CD4-positive, alpha-beta T cell treated with Interleukin-21 for 1 hour (primary cell): ENCODE data around the gene CHMP3.
A peak's percentile ranks its signal among the peaks of the same experiment; 100 is the strongest.
"Not testable (repeated sequence)": the region's sequence is repeated elsewhere in the genome, so short reads cannot be mapped to it uniquely, and the experiment has no call there.

Experiments
- DNase-seq: peaks from one replicate; pipeline ENCODE4 v3.0.0-alpha.2; 2020

CHMP3 gene

DNA sequence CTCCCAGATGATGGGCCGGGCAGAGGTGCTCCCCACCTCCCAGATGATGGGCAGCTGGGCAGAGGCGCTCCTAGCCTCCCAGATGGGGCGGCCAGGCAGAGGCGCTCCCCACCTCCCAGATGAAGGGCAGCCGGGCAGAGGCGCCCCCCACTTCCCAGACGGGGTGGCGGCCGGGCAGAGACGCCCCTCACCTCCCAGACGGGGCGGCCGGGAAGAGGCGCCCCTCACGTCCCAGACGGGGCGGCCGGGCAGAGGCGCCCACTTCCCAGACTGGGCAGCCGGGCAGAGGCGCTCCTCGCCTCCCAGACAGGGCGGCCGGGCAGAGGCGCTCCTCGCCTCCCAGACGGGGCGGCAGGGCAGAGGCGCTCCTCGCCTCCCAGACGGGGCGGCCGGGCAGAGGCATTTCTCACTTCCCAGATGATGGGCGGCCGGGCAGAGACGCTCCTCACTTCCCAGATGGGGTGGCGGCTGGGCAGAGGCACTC, 14.3 kb downstream of the CHMP3 start:
- DNase-seq, result not testable (repeated sequence)

GRCh38 chr2:86548165-86548912, 14.9 kb downstream of the CHMP3 start:
- DNase-seq, result not testable (repeated sequence)

DNA sequence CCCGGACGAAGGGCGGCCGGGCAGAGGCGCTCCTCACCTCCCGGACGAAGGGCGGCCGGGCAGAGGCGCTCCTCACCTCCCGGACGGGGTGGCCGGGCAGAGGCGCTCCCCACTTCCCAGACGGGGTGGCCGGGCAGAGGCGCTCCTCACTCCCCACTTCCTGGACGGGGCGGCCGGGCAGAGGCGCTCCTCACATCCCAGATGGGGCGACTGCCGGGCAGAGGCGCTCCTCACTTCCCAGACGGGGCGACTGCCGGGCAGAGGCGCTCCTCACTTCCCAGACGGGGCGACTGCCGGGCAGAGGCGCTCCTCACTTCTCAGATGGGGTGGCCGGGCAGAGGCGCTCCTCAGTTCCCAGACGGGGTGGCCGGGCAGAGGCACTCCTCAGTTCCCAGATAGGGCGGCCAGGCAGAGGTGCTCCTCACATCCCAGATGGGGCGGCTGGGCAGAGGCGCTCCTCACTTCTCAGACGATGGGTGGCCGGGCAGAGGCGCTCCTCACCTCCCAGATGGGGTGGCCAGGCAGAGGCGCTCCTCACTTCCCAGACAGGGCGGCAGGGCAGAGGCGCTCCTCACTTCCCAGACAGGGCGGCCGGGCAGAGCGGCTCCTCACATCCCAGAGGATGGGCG, 17.8 kb downstream of the CHMP3 start:
- not testable (repeated sequence) for DNase-seq

DNA sequence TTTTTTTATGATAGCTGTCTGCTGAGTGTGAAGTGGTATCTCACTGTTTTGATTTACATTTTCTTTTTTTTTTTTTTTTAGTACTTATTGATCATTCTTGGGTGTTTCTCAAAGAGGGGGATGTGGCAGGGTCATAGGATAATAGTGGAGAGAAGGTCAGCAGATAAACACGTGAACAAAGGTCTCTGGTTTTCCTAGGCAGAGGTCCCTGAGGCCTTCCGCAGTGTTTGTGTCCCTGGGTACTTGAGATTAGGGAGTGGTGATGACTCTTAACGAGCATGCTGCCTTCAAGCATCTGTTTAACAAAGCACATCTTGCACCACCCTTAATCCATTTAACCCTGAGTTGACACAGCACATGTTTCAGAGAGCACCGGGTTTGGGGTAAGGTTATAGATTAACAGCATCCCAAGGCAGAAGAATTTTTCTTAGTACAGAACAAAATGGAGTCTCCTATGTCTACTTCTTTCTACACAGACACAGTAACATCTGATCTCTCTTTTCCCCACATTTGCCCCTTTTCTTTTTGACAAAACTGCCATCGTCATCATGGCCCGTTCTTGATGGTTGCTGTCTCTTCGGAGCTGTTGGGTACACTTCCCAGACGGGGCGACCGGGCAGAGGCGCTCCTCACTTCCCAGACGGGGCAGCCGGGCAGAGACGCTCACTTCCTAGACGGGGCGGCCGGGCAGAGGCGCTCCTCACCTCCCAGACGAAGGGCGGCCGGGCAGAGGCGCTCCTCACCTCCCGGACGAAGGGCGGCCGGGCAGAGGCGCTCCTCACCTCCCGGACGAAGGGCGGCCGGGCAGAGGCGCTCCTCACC, 18.8 kb downstream of the CHMP3 start:
- DNase-seq, result not testable (repeated sequence)

DNA sequence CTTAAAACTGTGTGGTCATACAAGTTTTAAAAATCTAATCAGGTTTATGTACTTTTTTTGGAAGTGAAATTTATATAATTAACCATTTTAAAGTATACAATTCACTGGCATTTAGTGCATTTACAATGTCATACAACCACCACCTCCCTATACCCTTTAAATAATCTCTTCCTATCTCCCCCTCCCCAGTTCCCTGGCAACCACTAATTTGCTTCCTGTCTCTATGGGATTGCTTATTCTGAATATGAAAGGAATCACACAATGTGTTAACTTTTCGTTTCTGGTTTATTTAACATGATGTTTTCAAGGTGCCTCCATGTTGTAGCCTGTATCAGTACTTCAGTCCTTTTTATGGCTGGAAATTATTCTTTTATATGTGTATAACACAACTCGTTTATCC, 19.4 kb downstream of the CHMP3 start:
- no peak for DNase-seq

DNA sequence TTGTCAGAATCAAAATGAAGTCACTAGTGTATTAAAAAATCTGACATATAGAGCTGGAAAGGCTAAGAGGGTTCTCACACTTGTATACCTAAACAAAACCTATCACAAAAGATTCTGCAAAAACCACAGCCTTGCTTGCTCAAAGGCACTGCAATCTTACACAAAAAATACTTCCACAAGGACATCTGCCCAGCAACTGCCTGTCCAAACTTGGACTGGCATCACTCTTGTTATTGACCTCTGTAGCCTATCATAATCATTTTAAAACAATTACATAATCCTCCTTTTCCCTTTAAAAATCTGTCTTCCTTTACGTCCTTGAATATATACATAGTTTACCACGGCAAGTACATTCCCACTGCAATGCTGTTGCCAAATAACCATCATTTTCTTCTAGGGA, 19.9 kb downstream of the CHMP3 start:
- DNase-seq, result no peak

DNA sequence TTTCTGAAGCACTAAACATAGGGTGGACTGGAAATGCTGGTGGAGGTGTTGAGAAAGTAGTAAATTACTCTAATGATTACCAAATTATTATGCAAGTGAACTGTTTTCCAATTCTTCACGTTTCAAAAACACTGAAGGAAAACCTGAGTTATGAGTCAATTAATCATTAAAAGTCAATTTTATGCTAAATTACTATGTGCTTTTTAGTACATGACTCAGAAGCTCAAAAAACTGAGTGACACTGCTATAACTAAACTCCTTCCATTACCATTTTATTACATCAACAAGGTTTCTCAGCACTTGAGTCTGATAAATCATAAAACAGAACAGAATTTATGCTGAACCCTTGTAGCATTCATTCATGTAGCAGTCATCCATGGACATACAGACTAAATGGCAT, 20.4 kb downstream of the CHMP3 start:
- DNase-seq, result no peak

GRCh38 chr2:86541334-86541733, 21.9 kb downstream of the CHMP3 start:
- DNase-seq, result no peak

- no peak for DNase-seq
Measured at GRCh38 chr2:86533589-86533988, 29.7 kb downstream of the CHMP3 start.

DNA sequence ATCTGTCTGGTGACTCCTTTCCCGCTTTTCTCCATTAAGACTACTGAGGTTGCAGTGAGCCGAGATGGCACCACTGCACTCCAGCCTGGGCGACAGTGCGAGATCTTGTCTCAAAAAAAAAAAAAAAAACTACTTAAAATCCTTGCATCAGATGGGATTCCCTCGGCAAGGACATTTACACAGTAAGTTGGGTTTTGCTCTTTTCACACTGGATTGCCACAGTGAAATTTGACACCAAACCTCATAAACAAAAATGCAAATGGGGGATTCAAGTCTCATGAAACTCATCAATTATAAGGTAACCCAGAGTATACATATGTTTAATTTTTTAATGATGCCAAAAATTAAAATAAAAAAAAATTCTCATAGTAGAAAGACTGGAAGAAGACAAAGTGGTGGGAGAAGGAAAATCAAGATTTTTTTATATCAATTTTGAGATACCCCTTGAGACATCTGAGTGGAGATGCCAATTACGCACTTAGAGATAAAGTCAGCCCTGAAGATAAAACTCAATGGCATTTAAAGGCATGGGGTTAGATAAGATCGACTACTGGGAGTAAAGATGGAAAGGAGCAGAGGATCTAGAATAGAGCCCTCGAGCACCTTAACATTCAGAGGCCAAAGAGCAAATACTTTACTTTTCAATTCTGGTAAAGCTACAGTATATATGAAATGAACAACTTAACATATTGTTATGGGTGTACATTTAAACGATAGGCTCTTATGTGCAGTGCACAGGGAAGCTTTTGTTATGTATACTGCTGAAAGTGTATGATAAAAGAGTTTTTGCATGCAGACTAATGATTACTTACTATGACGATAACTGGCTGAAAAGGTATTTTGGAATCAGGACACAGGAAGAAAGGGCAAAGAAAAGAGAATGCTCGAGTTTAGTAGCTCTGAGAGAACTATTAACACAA, 37.6 kb downstream of the CHMP3 start:
- DNase-seq, result no peak

DNA sequence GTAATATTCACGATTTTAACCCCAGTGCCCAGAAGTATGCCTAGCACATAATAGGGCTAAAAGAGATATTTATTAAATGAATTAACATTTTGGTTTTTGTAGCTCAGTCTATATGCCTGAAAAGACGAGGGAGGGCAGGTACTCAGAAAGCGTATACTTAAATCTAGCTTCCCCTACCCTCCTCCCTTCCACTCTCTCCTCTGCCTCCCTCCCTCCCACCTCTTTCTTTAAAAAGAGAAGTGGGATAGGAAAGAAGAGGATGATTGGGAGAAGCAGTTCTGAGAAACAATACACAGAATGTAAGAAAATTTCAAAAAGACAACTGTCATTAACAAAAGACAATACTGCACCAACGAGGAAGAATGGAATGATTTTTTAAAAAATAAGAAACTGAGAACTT, 39.8 kb downstream of the CHMP3 start:
- no peak for DNase-seq

GRCh38 chr2:86522711-86523110, 40.5 kb downstream of the CHMP3 start:
- DNase-seq, result no peak

- no peak for DNase-seq
Measured at GRCh38 chr2:86521922-86522321, 41.3 kb downstream of the CHMP3 start.

- DNase-seq, result no peak
Measured at GRCh38 chr2:86520153-86520552, 43.1 kb downstream of the CHMP3 start.

DNA sequence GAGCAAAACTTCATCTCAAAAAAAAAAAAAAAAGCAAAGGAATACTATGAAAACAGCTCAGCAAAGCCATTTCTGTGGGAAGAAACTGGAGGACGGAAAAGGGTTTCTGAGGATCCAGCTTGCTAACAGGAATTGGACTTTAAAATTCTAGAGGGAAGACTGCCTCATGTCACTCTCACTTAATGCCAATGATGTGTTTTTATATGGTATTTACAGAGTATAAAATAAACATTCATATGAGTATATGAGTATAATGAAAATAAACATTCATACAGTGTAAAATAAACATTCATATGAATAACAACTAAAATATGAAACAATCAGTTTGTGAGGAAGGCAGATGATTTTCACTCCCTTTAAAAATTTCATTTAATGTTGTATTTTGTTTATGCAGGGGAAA, 43.9 kb downstream of the CHMP3 start:
- no peak for DNase-seq

DNA sequence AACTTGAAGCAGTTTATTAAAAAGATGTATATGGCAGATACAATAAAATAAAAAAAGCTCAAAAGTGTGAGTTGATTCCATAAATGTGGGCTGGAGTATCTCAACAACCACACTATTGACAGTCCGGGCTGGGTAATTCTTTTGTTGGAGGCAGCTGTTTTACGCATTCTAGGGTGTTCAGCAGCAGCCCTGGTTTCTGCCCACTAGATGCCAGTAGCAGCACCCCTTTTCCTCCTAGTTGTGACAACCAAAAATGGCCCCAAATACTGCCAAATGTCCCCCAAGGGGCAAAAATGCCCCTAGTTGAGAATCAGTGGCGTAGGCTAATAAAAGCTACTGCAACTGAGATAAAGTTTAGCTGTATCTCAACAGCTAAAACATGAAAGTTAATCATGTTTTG, 44.8 kb downstream of the CHMP3 start:
- DNase-seq, result peak; percentile 46

- no peak for DNase-seq
Measured at GRCh38 chr2:86513948-86514660, 49.1 kb downstream of the CHMP3 start.

DNA sequence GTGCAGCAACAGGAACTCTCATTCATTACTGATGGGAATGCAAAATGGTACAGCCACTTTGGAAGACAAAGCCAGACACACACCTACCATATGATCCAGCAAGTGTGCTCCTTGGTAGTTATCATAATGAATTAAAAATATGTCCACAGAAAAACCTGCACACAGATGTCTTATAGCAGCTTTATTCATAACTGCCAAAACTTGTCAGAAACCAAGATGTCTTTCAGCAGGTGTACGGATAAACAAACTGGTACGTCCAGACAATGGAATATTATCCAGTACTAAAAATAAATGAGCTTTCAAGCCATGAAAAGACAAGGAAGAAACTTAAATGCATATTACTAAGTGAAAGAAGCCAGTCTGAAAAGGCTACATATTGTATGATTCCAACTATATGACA, 50.4 kb downstream of the CHMP3 start:
- no peak for DNase-seq

GRCh38 chr2:86512034-86512433, 51.2 kb downstream of the CHMP3 start:
- no peak for DNase-seq

DNA sequence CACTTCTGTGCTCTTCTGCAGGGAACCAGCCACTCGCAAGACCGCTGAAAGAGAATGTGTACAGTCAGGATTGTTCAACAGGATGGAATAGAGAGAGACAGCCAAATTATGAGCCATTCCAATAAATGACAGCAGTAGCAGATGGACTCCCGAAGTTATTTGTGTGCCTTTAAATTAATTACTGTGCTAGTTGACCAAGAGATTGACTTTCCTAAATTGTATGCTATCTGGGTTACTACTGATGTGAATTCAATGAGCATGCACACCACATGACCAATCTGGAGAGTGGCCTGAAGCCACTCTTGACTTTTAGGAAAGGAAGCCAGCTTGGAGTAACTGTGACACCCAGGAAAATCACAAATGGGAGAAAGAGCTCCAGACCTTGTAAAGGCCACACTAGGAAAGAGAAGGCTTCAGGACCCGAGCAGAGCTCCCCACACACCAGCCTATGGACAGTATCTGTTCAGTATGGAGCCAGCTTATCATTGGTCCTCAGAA, 52.8 kb downstream of the CHMP3 start:
- DNase-seq, result no peak

DNA sequence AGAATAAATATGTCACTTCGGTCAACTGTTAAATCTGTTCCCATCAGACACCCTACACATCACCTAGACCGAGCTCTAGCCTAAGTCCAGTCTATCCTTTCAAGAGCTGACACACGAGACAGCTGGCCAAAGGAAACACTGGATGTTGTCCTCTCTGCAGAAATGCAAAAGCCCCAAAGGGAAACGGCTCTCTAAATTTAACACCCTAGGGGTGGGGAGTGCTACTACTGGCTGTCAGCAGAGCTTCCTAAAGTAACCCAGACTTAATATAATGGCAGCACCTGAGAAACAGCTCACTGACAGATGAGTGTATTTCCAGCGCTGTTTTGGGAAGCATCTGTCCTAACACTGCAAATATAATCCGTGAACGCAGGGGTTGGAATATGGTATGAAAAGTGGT, 55.6 kb downstream of the CHMP3 start:
- no peak for DNase-seq
